Keratinocyte (primary cell): ENCODE data around the gene RBP2. TPM values are rescaled to one million over a fixed set of nuclear protein-coding genes. Genes with fewer than 3 reads are reported as not detected.

Source experiments
- DNase-seq: peaks from one replicate; pipeline ENCODE4 v3.0.0-alpha.2; 2011; ENCODE audit warnings: low read depth, missing footprints, low spot score
- FAIRE-seq: peaks from 2 replicates; lab custom pipeline; 2011; peaks lifted over from hg19 to GRCh38; lab: Jason Lieb, UNC
- H2AFZ ChIP-seq: 2 replicates; pipeline ENCODE4 v1.6.0; 2012; ENCODE audit warnings: low read length, control low read depth, inconsistent platforms; ENCODE audit not compliant: control insufficient read depth
- H3K27ac ChIP-seq: 2 replicates; pipeline ENCODE4 v1.5.1; 2011; ENCODE audit warnings: low read length; ENCODE audit not compliant: control insufficient read depth, insufficient read depth
- H3K27me3 ChIP-seq: 3 replicates; pipeline ENCODE4 v1.6.0; 2011; ENCODE audit warnings: low read length; ENCODE audit not compliant: control insufficient read depth, insufficient read depth; ENCODE audit errors: extremely low read depth
- H3K36me3 ChIP-seq, 2 experiments: 2 replicates in 1 of 2; 3 replicates in 1 of 2; pipeline ENCODE4 v1.5.1; 2011; ENCODE audit warnings: low read length in 2 of 2, mild to moderate bottlenecking in 1 of 2; ENCODE audit not compliant: control insufficient read depth in 2 of 2, insufficient read depth in 2 of 2; ENCODE audit errors: extremely low read depth in 1 of 2
- H3K4me1 ChIP-seq: 3 replicates; pipeline ENCODE4 v1.5.1; 2011; ENCODE audit warnings: low read length; ENCODE audit not compliant: control insufficient read depth, insufficient read depth; ENCODE audit errors: extremely low read depth
- H3K4me2 ChIP-seq: 3 replicates; pipeline ENCODE4 v1.6.0; 2011; ENCODE audit warnings: low read depth, low read length; ENCODE audit not compliant: control insufficient read depth, insufficient read depth; ENCODE audit errors: extremely low read depth
- H3K4me3 ChIP-seq, 3 experiments: fragments of 200-600 bp in 1 of 3; sonication (generic) in 1 of 3; 2 replicates in 2 of 3; 3 replicates in 1 of 3; pipeline ENCODE4 v1.5.1; 2011 to 2016; ENCODE audit warnings: low read length in 3 of 3, mild to moderate bottlenecking in 3 of 3, control low read depth in 2 of 3, inconsistent platforms in 1 of 3, low read depth in 1 of 3, mixed read lengths in 1 of 3, mixed run types in 1 of 3, moderate library complexity in 1 of 3; ENCODE audit not compliant: control insufficient read depth in 2 of 3, insufficient read depth in 2 of 3; ENCODE audit errors: extremely low read depth in 1 of 3
- H3K79me2 ChIP-seq: 2 replicates; pipeline ENCODE4 v1.6.0; 2012; ENCODE audit warnings: low read length; ENCODE audit not compliant: control insufficient read depth, insufficient read depth
- H3K9ac ChIP-seq: 3 replicates; pipeline ENCODE4 v1.6.0; 2011; ENCODE audit warnings: low read length; ENCODE audit not compliant: control insufficient read depth, insufficient read depth; ENCODE audit errors: extremely low read depth
- H3K9me1 ChIP-seq: 3 replicates; pipeline ENCODE4 v1.6.0; 2011; ENCODE audit warnings: low read length; ENCODE audit not compliant: control insufficient read depth, insufficient read depth; ENCODE audit errors: extremely low read depth
- H3K9me3 ChIP-seq: 2 replicates; pipeline ENCODE4 v1.5.1; 2012; ENCODE audit warnings: low read depth, low read length; ENCODE audit not compliant: control insufficient read depth
- H4K20me1 ChIP-seq: 3 replicates; pipeline ENCODE4 v1.6.0; 2011; ENCODE audit warnings: low read length; ENCODE audit not compliant: control insufficient read depth, insufficient read depth; ENCODE audit errors: extremely low read depth
- EZH2 ChIP-seq: IDR thresholded peaks from one replicate; pipeline ENCODE4 v1.6.1; 2012; ENCODE audit warnings: inconsistent platforms, mild to moderate bottlenecking, low read length, moderate library complexity
- dilution Hi-C: fragments of 300-500 bp; cut with MboI; formaldehyde crosslinking; loops from one replicate; pipeline ENCODE4 v1.7.0; 2020; ENCODE audit warnings: low sequenced_read_pairs; ENCODE audit not compliant: extremely low pct_ligation_motif_present
- polyA plus RNA-seq, 5 experiments: library from polyadenylated mRNA; depleted of rRNA in 3 of 5; stranded (reverse) in 3 of 5; stranded (forward) in 1 of 5; unstranded in 1 of 5; fragments of >200 nt; gene quantifications; 1 replicate in 1 of 5; 2 replicates in 3 of 5; 3 replicates in 1 of 5; pipeline versions ENCODE4 v1.2.1 to v1.2.3, GENCODE V29; 2011 to 2012; ENCODE audit warnings: missing spikeins in 2 of 5, low read depth in 1 of 5, low replicate concordance in 1 of 5
- TF ChIP-seq, protein P1 (sequence below), 3 experiments: IDR thresholded peaks in 1 of 3; conservative IDR thresholded peaks in 1 of 3; optimal IDR thresholded peaks in 1 of 3; 2 replicates in 2 of 3; 3 replicates in 1 of 3; pipeline versions ENCODE3 to v1.5.1; 2011; ENCODE audit warnings: low read length in 3 of 3, mild to moderate bottlenecking in 3 of 3, moderate library complexity in 2 of 3, control low read depth in 1 of 3, inconsistent platforms in 1 of 3; ENCODE audit not compliant: insufficient read depth in 2 of 3; ENCODE audit errors: extremely low read depth in 1 of 3

Gene RBP2
- polyA plus RNA-seq, 1 donor (not counting 4 experiments of a cell fraction or from before 2014, with no cell fraction given): not detected

DNA sequence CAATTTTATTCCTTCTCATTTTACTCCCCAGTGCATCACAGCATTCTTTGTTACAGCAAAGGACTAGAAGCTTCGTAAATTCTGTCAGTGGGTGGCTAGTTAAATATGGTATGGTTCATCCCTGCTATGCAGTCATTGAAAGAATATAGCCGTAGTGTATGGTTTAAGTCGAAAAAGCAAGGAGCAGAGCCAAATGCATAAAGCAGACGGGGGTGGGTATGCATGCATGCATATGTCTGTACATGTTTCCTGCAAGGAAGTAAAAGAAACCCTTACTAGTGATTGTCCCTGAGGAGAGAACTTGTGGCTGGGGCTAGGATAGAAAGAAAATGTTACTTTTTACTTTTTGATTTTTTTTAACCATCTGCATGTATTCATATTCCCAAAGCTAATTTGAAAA, 19.9 kb downstream of the RBP2 start:
- Histone ChIP-seq H3K4me2 (peak overlapping the region; percentile 42), H3K79me2 (no peaks in the 10 kb centered on the region), H3K9me1 (no peaks in the 10 kb centered on the region), H3K27ac (no peak overlapping the region), H3K4me3 (no peak overlapping the region), H3K4me1 (peaks cover 26% of the 10 kb centered on the region), H4K20me1 (no peaks in the 10 kb centered on the region), H3K36me3 (no peaks in the 10 kb centered on the region), H3K27me3 (no peaks in the 10 kb centered on the region), H3K9me3 (no peaks in the 10 kb centered on the region), H2AFZ (no peak overlapping the region), H3K9ac (no peak overlapping the region)
- DNase-seq (no peak), FAIRE-seq (peak; percentile 76)
- TF ChIP-seq, protein P1, sequence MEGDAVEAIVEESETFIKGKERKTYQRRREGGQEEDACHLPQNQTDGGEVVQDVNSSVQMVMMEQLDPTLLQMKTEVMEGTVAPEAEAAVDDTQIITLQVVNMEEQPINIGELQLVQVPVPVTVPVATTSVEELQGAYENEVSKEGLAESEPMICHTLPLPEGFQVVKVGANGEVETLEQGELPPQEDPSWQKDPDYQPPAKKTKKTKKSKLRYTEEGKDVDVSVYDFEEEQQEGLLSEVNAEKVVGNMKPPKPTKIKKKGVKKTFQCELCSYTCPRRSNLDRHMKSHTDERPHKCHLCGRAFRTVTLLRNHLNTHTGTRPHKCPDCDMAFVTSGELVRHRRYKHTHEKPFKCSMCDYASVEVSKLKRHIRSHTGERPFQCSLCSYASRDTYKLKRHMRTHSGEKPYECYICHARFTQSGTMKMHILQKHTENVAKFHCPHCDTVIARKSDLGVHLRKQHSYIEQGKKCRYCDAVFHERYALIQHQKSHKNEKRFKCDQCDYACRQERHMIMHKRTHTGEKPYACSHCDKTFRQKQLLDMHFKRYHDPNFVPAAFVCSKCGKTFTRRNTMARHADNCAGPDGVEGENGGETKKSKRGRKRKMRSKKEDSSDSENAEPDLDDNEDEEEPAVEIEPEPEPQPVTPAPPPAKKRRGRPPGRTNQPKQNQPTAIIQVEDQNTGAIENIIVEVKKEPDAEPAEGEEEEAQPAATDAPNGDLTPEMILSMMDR (optimal IDR thresholded peaks at IDR 0.05 in 1 of 3, IDR thresholded peaks at IDR 0.05 in 1 of 3, conservative IDR thresholded peaks at IDR 0.05 in 1 of 3; ENCODE audit: extremely low read depth in 1 of 3, insufficient read depth in 2 of 3, low read length in 3 of 3): no peak
- no peak for TF ChIP-seq EZH2
- dilution Hi-C loops: no loop called here

DNA sequence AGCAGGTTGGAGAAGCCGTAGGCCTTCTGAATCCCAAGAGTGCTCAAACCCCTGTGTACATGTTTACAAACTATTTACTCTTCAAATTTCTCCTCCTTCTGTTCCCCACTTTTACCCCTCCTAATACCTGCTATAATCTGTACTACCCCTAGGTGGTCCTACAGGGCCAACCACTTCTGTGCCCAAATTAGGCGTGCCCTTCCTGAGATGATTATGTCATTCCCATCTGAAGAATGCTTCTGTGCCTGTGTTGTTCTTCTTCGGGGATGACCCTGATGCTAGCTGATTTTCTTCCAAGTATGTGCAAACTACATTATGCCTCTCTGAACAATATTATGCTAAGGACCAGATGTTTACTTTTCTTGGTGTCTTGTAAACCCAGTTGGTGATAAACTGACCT, 20.5 kb downstream of the RBP2 start:
- Histone ChIP-seq H3K9ac (no peak overlapping the region), H3K27me3 (no peaks in the 10 kb centered on the region), H3K9me3 (no peaks in the 10 kb centered on the region), H3K9me1 (no peaks in the 10 kb centered on the region), H3K79me2 (no peaks in the 10 kb centered on the region), H3K4me1 (peaks cover 26% of the 10 kb centered on the region), H2AFZ (no peak overlapping the region), H4K20me1 (no peaks in the 10 kb centered on the region), H3K4me2 (no peak overlapping the region), H3K27ac (no peak overlapping the region), H3K4me3 (no peak overlapping the region), H3K36me3 (no peaks in the 10 kb centered on the region)
- dilution Hi-C loops: no loop called here
- TF ChIP-seq, protein P1 (optimal IDR thresholded peaks at IDR 0.05 in 1 of 3, IDR thresholded peaks at IDR 0.05 in 1 of 3, conservative IDR thresholded peaks at IDR 0.05 in 1 of 3; ENCODE audit: extremely low read depth in 1 of 3, insufficient read depth in 2 of 3, low read length in 3 of 3): peak in 2 of 3 experiments; percentile 20 to 22
- no peak for TF ChIP-seq EZH2
- FAIRE-seq (peak; percentile 74), DNase-seq (no peak)
